ENCODE results near the gene METAP1D.
A peak's percentile ranks its signal among the peaks of the same experiment; 100 is the strongest.
"Not testable (repeated sequence)": the region's sequence is repeated elsewhere in the genome, so short reads cannot be mapped to it uniquely, and the experiment has no call there.

The METAP1D gene

GRCh38 chr2:172050479-172051125 is 50.8 kb downstream of the METAP1D start:
- DNase-seq = no peak

- peak; percentile 54 for DNase-seq
Observed at GRCh38 chr2:172052000-172052983, 52.5 kb downstream of the METAP1D start.

- peak; percentile 13 for DNase-seq
Observed at GRCh38 chr2:172053486-172053885, 53.7 kb downstream of the METAP1D start.

GRCh38 chr2:172056293-172056692 is 56.5 kb downstream of the METAP1D start:
- no peak for DNase-seq

- DNase-seq = no peak
Observed at GRCh38 chr2:172058660-172059059, 58.9 kb downstream of the METAP1D start.

- DNase-seq = not testable (repeated sequence)
Observed at GRCh38 chr2:172060118-172060517, 60.4 kb downstream of the METAP1D start.

GRCh38 chr2:172062402-172063004 is 62.8 kb downstream of the METAP1D start:
- no peak for DNase-seq

GRCh38 chr2:172063446-172063845 is 63.7 kb downstream of the METAP1D start:
- DNase-seq = no peak

GRCh38 chr2:172065111-172065510 is 65.4 kb downstream of the METAP1D start:
- no peak for DNase-seq

- DNase-seq = peak; percentile 8
Observed at GRCh38 chr2:172066394-172066886, 66.7 kb downstream of the METAP1D start.

- DNase-seq = not testable (repeated sequence)
Observed at GRCh38 chr2:172067905-172068304, 68.2 kb downstream of the METAP1D start.

GRCh38 chr2:172070936-172071335 is 71.2 kb downstream of the METAP1D start:
- no peak for DNase-seq

- peak; percentile 59 for DNase-seq
Observed at GRCh38 chr2:172072303-172072702, 72.5 kb downstream of the METAP1D start.

- DNase-seq = no peak
Observed at GRCh38 chr2:172072706-172073105, 73.0 kb downstream of the METAP1D start.

GRCh38 chr2:172073518-172073917 is 73.8 kb downstream of the METAP1D start:
- no peak for DNase-seq

GRCh38 chr2:172074254-172074653 is 74.5 kb downstream of the METAP1D start:
- no peak for DNase-seq

- DNase-seq = no peak
Observed at GRCh38 chr2:172079416-172079815, 79.7 kb downstream of the METAP1D start.

GRCh38 chr2:172079838-172080640 is 80.3 kb downstream of the METAP1D start:
- no peak for DNase-seq

- no peak for DNase-seq
Observed at GRCh38 chr2:172080641-172081220, 81.0 kb downstream of the METAP1D start.

- no peak for DNase-seq
Observed at GRCh38 chr2:172081221-172082022, 81.7 kb downstream of the METAP1D start.
